ENCODE results near the gene CDH8. TPM values are rescaled to one million over a fixed set of nuclear protein-coding genes. Genes with fewer than 3 reads are reported as not detected.

Gene CDH8
- total and polyA plus RNA-seq, 2 of the 4 experiments (the other 2 are of a cell fraction), result not detected

GRCh38 chr16:61858988-61859387 lies 177.2 kb downstream of the CDH8 start:
- Histone ChIP-seq H3K4me2 (ENCODE audit: low read depth, low read length) (no peak overlapping the region), H3K9me1 (ENCODE audit: insufficient read depth, low read length) (no peaks in the 10 kb centered on the region), H3K79me1 (ENCODE audit: low read depth in 1 of 2, low read length in 2 of 2) (no peaks in the 10 kb centered on the region), H4K8ac (ENCODE audit: low read depth in 2 of 2, low read length in 2 of 2) (no peak overlapping the region), H3K9ac (ENCODE audit: low read depth, low read length) (no peak overlapping the region), H3K14ac (replicated peaks; ENCODE audit: low read depth, low read length) (no peak overlapping the region), H3K4ac (ENCODE audit: low read depth, low read length) (no peak overlapping the region), H4K5ac (ENCODE audit: low read depth, low read length) (no peak overlapping the region), H4K20me1 (ENCODE audit: insufficient read depth, low read length) (no peaks in the 10 kb centered on the region), H3K27ac (ENCODE audit: insufficient read depth, low read length) (no peak overlapping the region), H2AK5ac (ENCODE audit: low read depth, low read length) (no peak overlapping the region), H2AK9ac (replicated peaks; ENCODE audit: low read depth, low read length, poor library complexity) (no peak overlapping the region), H3K4me1 (ENCODE audit: control insufficient read depth, insufficient read depth, low read length) (no peaks in the 10 kb centered on the region), H2BK5ac (ENCODE audit: low read depth, low read length, poor library complexity, severe bottlenecking) (no peak overlapping the region), H2BK120ac (ENCODE audit: low read depth, low read length) (no peak overlapping the region), H2BK20ac (ENCODE audit: low read depth, low read length) (no peak overlapping the region), H2AFZ (replicated peaks; ENCODE audit: low read length, poor library complexity) (no peak overlapping the region), H3K4me3 (ENCODE audit: insufficient read depth, low read depth, low read length) (no peak overlapping the region), H3K36me3 (ENCODE audit: control insufficient read depth, insufficient read depth, low read length) (no peaks in the 10 kb centered on the region), H3K56ac (ENCODE audit: extremely low read depth, insufficient read depth, low read length) (no peak overlapping the region), H3K18ac (ENCODE audit: low read depth, low read length) (no peak overlapping the region), H3K9me3 (ENCODE audit: control insufficient read depth, insufficient read depth, low read length) (0 out of 2 replicates have a peak, but pooled peaks cover 3% of the 10 kb centered on the region), H2BK15ac (ENCODE audit: low read depth, low read length) (no peak overlapping the region), H4K91ac (ENCODE audit: insufficient read depth, low read depth, low read length) (no peak overlapping the region), H3K27me3 (ENCODE audit: control insufficient read depth, insufficient read depth, low read length) (no peaks in the 10 kb centered on the region), H3K23ac (ENCODE audit: low read depth, low read length) (no peak overlapping the region)
- ChIA-PET CTCF (no interaction called here), POLR2A (ENCODE audit: unreplicated experiment) (no interaction called here)
- in situ Hi-C loops (cut with MboI; ENCODE audit: low sequenced_read_pairs) (no loop called here), dilution Hi-C loops (cut with HindIII; ENCODE audit: low sequenced_read_pairs, unreplicated experiment) (no loop called here), intact Hi-C loops (cut with micrococcal nuclease) (no loop called here)
- DNase-seq (no peak), ATAC-seq (ENCODE audit: low read depth) (no peak)
- WGBS, 2 experiments (ENCODE audit: extremely low coverage in 2 of 2, insufficient read length in 1 of 2), result no CpG with 5 or more reads among the region's 1 CpG
- TF ChIP-seq MAFK (IDR thresholded peaks at IDR 0.05; ENCODE audit: low read depth, low read length), result no peak
- no peak for TF ChIP-seq MXI1 (IDR thresholded peaks at IDR 0.05; ENCODE audit: borderline replicate concordance, low read depth, low read length)
- no peak for TF ChIP-seq CEBPB (IDR thresholded peaks at IDR 0.05; ENCODE audit: low read depth, low read length)
- TF ChIP-seq RCOR1 (IDR thresholded peaks at IDR 0.05; ENCODE audit: insufficient replicate concordance, low read length), result no peak
- no peak for TF ChIP-seq NFE2L2 (IDR thresholded peaks at IDR 0.05; ENCODE audit: low read depth, low read length)
- no peak for TF ChIP-seq POLR2A (IDR thresholded peaks at IDR 0.05; ENCODE audit: low read depth, low read length)
- TF ChIP-seq USF2 (IDR thresholded peaks at IDR 0.05; ENCODE audit: low read depth, low read length), result no peak
- no peak for TF ChIP-seq MAZ (IDR thresholded peaks at IDR 0.05; ENCODE audit: borderline replicate concordance, low read depth, low read length)
- no peak for TF ChIP-seq CTCF (conservative IDR thresholded peaks at IDR 0.05; ENCODE audit: low read depth, low read length)
- BruUV-seq (replicated peaks), result no TSS peak
